ENCODE measurements around the gene ZC3HAV1.

ZC3HAV1 gene

GRCh38 chr7:139068544-139069399, 40.7 kb downstream of the ZC3HAV1 start:
- Histone ChIP-seq H3K4me1 (ENCODE audit: control insufficient read depth, low read depth, low read length) (no peaks in the 10 kb centered on the region), H2BK15ac (replicated peaks; ENCODE audit: low read depth) (no peak overlapping the region), H3K27ac (ENCODE audit: low read depth, low read length) (no peak overlapping the region), H3K36me3 (ENCODE audit: control insufficient read depth, insufficient read depth, low read length) (peaks cover 16% of the 10 kb centered on the region), H3K18ac (ENCODE audit: low read length) (no peak overlapping the region), H2AK5ac (ENCODE audit: low read length) (no peak overlapping the region), H3K4me2 (ENCODE audit: low read length) (no peak overlapping the region), H3K79me2 (ENCODE audit: control insufficient read depth, insufficient read depth, low read length) (no peaks in the 10 kb centered on the region), H3K9ac (ENCODE audit: low read length) (no peak overlapping the region), H3K56ac (ENCODE audit: low read length) (no peak overlapping the region), H4K8ac (ENCODE audit: low read depth, low read length) (no peak overlapping the region), H2BK5ac (ENCODE audit: low read length) (no peak overlapping the region), H3K27me3 (ENCODE audit: insufficient read depth, low read length, poor library complexity) (no peaks in the 10 kb centered on the region), H3K79me1 (ENCODE audit: low read length) (no peaks in the 10 kb centered on the region), H3K23ac (ENCODE audit: low read length) (no peak overlapping the region), H4K5ac (ENCODE audit: low read length) (no peak overlapping the region), H3K4me3 (ENCODE audit: low read length) (no peak overlapping the region), H2BK120ac (ENCODE audit: low read depth, low read length) (no peak overlapping the region), H3K4ac (ENCODE audit: low read depth, low read length) (no peak overlapping the region)
- WGBS (ENCODE audit: extremely low coverage, insufficient coverage, low lambda C conversion rate), result no CpG with 5 or more reads among the region's 9 CpGs
- DNase-seq, result no peak

- Histone ChIP-seq H3K79me2 (ENCODE audit: control insufficient read depth, insufficient read depth, low read length) (no peaks in the 10 kb centered on the region), H4K5ac (ENCODE audit: low read length) (no peak overlapping the region), H3K79me1 (ENCODE audit: low read length) (no peaks in the 10 kb centered on the region), H4K8ac (ENCODE audit: low read depth, low read length) (no peak overlapping the region), H3K4me1 (ENCODE audit: control insufficient read depth, low read depth, low read length) (no peaks in the 10 kb centered on the region), H2AK5ac (ENCODE audit: low read length) (no peak overlapping the region), H3K27ac (ENCODE audit: low read depth, low read length) (no peak overlapping the region), H3K9ac (ENCODE audit: low read length) (no peak overlapping the region), H3K4ac (ENCODE audit: low read depth, low read length) (no peak overlapping the region), H3K27me3 (ENCODE audit: insufficient read depth, low read length, poor library complexity) (no peaks in the 10 kb centered on the region), H2BK15ac (replicated peaks; ENCODE audit: low read depth) (no peak overlapping the region), H3K4me3 (ENCODE audit: low read length) (no peak overlapping the region), H3K23ac (ENCODE audit: low read length) (no peak overlapping the region), H2BK120ac (ENCODE audit: low read depth, low read length) (no peak overlapping the region), H2BK5ac (ENCODE audit: low read length) (no peak overlapping the region), H3K4me2 (ENCODE audit: low read length) (no peak overlapping the region), H3K56ac (ENCODE audit: low read length) (no peak overlapping the region), H3K36me3 (ENCODE audit: control insufficient read depth, insufficient read depth, low read length) (peaks cover 13% of the 10 kb centered on the region), H3K18ac (ENCODE audit: low read length) (no peak overlapping the region)
- no CpG with 5 or more reads among the region's 9 CpGs for WGBS (ENCODE audit: extremely low coverage, insufficient coverage, low lambda C conversion rate)
- DNase-seq, result no peak
Measured at GRCh38 chr7:139066315-139066714, 43.2 kb downstream of the ZC3HAV1 start.

- H3K18ac ChIP-seq (ENCODE audit: low read length), result no peak overlapping the region
- H2AK5ac ChIP-seq (ENCODE audit: low read length), result no peak overlapping the region
- no peak overlapping the region for H4K5ac ChIP-seq (ENCODE audit: low read length)
- peaks cover 16% of the 10 kb centered on the region for H3K36me3 ChIP-seq (ENCODE audit: control insufficient read depth, insufficient read depth, low read length)
- no peak overlapping the region for H3K9ac ChIP-seq (ENCODE audit: low read length)
- H3K27me3 ChIP-seq (ENCODE audit: insufficient read depth, low read length, poor library complexity), result no peaks in the 10 kb centered on the region
- H3K79me2 ChIP-seq (ENCODE audit: control insufficient read depth, insufficient read depth, low read length), result no peaks in the 10 kb centered on the region
- no peak overlapping the region for H4K8ac ChIP-seq (ENCODE audit: low read depth, low read length)
- H3K23ac ChIP-seq (ENCODE audit: low read length), result no peak overlapping the region
- no peak overlapping the region for H3K4ac ChIP-seq (ENCODE audit: low read depth, low read length)
- H3K79me1 ChIP-seq (ENCODE audit: low read length), result no peaks in the 10 kb centered on the region
- no CpG with 5 or more reads among the region's 11 CpGs for WGBS (ENCODE audit: extremely low coverage, insufficient coverage, low lambda C conversion rate)
- no peak overlapping the region for H3K27ac ChIP-seq (ENCODE audit: low read depth, low read length)
- H3K4me1 ChIP-seq (ENCODE audit: control insufficient read depth, low read depth, low read length), result no peaks in the 10 kb centered on the region
- no peak overlapping the region for H2BK15ac ChIP-seq (replicated peaks; ENCODE audit: low read depth)
- H3K4me2 ChIP-seq (ENCODE audit: low read length), result no peak overlapping the region
- no peak overlapping the region for H2BK120ac ChIP-seq (ENCODE audit: low read depth, low read length)
- no peak overlapping the region for H2BK5ac ChIP-seq (ENCODE audit: low read length)
- no peak overlapping the region for H3K4me3 ChIP-seq (ENCODE audit: low read length)
- no peak for DNase-seq
- H3K56ac ChIP-seq (ENCODE audit: low read length), result no peak overlapping the region
Measured at GRCh38 chr7:139065323-139065722, 44.2 kb downstream of the ZC3HAV1 start.

- no peak overlapping the region for H3K18ac ChIP-seq (ENCODE audit: low read length)
- H4K5ac ChIP-seq (ENCODE audit: low read length), result no peak overlapping the region
- H2BK5ac ChIP-seq (ENCODE audit: low read length), result no peak overlapping the region
- H3K9ac ChIP-seq (ENCODE audit: low read length), result no peak overlapping the region
- H3K4me2 ChIP-seq (ENCODE audit: low read length), result no peak overlapping the region
- no peaks in the 10 kb centered on the region for H3K79me2 ChIP-seq (ENCODE audit: control insufficient read depth, insufficient read depth, low read length)
- H2BK120ac ChIP-seq (ENCODE audit: low read depth, low read length), result no peak overlapping the region
- H2BK15ac ChIP-seq (replicated peaks; ENCODE audit: low read depth), result no peak overlapping the region
- no peak overlapping the region for H2AK5ac ChIP-seq (ENCODE audit: low read length)
- H3K56ac ChIP-seq (ENCODE audit: low read length), result no peak overlapping the region
- no peak overlapping the region for H4K8ac ChIP-seq (ENCODE audit: low read depth, low read length)
- H3K23ac ChIP-seq (ENCODE audit: low read length), result no peak overlapping the region
- no peaks in the 10 kb centered on the region for H3K4me1 ChIP-seq (ENCODE audit: control insufficient read depth, low read depth, low read length)
- WGBS (ENCODE audit: extremely low coverage, insufficient coverage, low lambda C conversion rate), result no CpG with 5 or more reads among the region's 5 CpGs
- no peak overlapping the region for H3K4ac ChIP-seq (ENCODE audit: low read depth, low read length)
- H3K4me3 ChIP-seq (ENCODE audit: low read length), result no peak overlapping the region
- H3K27me3 ChIP-seq (ENCODE audit: insufficient read depth, low read length, poor library complexity), result no peaks in the 10 kb centered on the region
- no peak overlapping the region for H3K27ac ChIP-seq (ENCODE audit: low read depth, low read length)
- no peaks in the 10 kb centered on the region for H3K79me1 ChIP-seq (ENCODE audit: low read length)
- H3K36me3 ChIP-seq (ENCODE audit: control insufficient read depth, insufficient read depth, low read length), result peaks cover 16% of the 10 kb centered on the region
- DNase-seq, result no peak
Measured at GRCh38 chr7:139061416-139061815, 48.1 kb downstream of the ZC3HAV1 start.

- H3K4me3 ChIP-seq (ENCODE audit: low read length), result no peak overlapping the region
- peaks cover 16% of the 10 kb centered on the region for H3K36me3 ChIP-seq (ENCODE audit: control insufficient read depth, insufficient read depth, low read length)
- H4K5ac ChIP-seq (ENCODE audit: low read length), result no peak overlapping the region
- no peak overlapping the region for H3K18ac ChIP-seq (ENCODE audit: low read length)
- H3K9ac ChIP-seq (ENCODE audit: low read length), result no peak overlapping the region
- H3K56ac ChIP-seq (ENCODE audit: low read length), result no peak overlapping the region
- H2AK5ac ChIP-seq (ENCODE audit: low read length), result no peak overlapping the region
- no CpG with 5 or more reads among the region's 5 CpGs for WGBS (ENCODE audit: extremely low coverage, insufficient coverage, low lambda C conversion rate)
- no peak overlapping the region for H3K4ac ChIP-seq (ENCODE audit: low read depth, low read length)
- H2BK15ac ChIP-seq (replicated peaks; ENCODE audit: low read depth), result no peak overlapping the region
- DNase-seq, result no peak
- no peak overlapping the region for H4K8ac ChIP-seq (ENCODE audit: low read depth, low read length)
- no peaks in the 10 kb centered on the region for H3K27me3 ChIP-seq (ENCODE audit: insufficient read depth, low read length, poor library complexity)
- H2BK120ac ChIP-seq (ENCODE audit: low read depth, low read length), result no peak overlapping the region
- no peak overlapping the region for H3K23ac ChIP-seq (ENCODE audit: low read length)
- no peaks in the 10 kb centered on the region for H3K79me2 ChIP-seq (ENCODE audit: control insufficient read depth, insufficient read depth, low read length)
- H3K79me1 ChIP-seq (ENCODE audit: low read length), result no peaks in the 10 kb centered on the region
- H2BK5ac ChIP-seq (ENCODE audit: low read length), result no peak overlapping the region
- no peaks in the 10 kb centered on the region for H3K4me1 ChIP-seq (ENCODE audit: control insufficient read depth, low read depth, low read length)
- no peak overlapping the region for H3K27ac ChIP-seq (ENCODE audit: low read depth, low read length)
- H3K4me2 ChIP-seq (ENCODE audit: low read length), result no peak overlapping the region
Measured at GRCh38 chr7:139060695-139061237, 48.8 kb downstream of the ZC3HAV1 start.
